ENCODE data around the gene ZNF45.
"Not testable (repeated sequence)": the region's sequence is repeated elsewhere in the genome, so short reads cannot be mapped to it uniquely, and the experiment has no call there.

The ZNF45 gene

GRCh38 chr19:43934985-43935708 lies at the start of gene ZNF45:
Gene ZNF45, minus strand, starts transcription at chr19:43935282. Its CDS starts 13,097 bp downstream, at chr19:43922185.
- peak within 1 kb of the TSS; percentile 79 for H3K4me3 ChIP-seq (ENCODE audit: low read depth, low read length)
- peak; percentile 60 for DNase-seq (ENCODE audit: low read depth)

- no peak for DNase-seq (ENCODE audit: low read depth)
These were observed 49.6 kb upstream of the ZNF45 start for GRCh38 chr19:43984687-43985000.

GRCh38 chr19:43983912-43984686 lies 49.0 kb upstream of the ZNF45 start, which contains the start of gene ZNF155:
Gene ZNF155, plus strand, starts transcription at chr19:43984188. Its CDS starts 4,356 bp downstream, at chr19:43988544.
- H3K4me3 ChIP-seq (ENCODE audit: low read depth, low read length), result peak within 1 kb of the TSS; percentile 65
- peak; percentile 89 for DNase-seq (ENCODE audit: low read depth)

More at GRCh38 chr19:43984687-43985000, 49.6 kb upstream of the ZNF45 start:
- H3K4me3 ChIP-seq (ENCODE audit: low read depth, low read length), result peak overlapping the region; percentile 65

GRCh38 chr19:43983544-43983911 lies 48.4 kb upstream of the ZNF45 start:
- H3K4me3 ChIP-seq (ENCODE audit: low read depth, low read length), result peak overlapping the region; percentile 65
- no peak for DNase-seq (ENCODE audit: low read depth)

GRCh38 chr19:43976732-43977131 lies 41.6 kb upstream of the ZNF45 start:
- no peak overlapping the region for H3K4me3 ChIP-seq (ENCODE audit: low read depth, low read length)
- no peak for DNase-seq (ENCODE audit: low read depth)

GRCh38 chr19:43966079-43966694 lies 31.1 kb upstream of the ZNF45 start:
- DNase-seq (ENCODE audit: low read depth), result no peak
- H3K4me3 ChIP-seq (ENCODE audit: low read depth, low read length), result no peak overlapping the region

GRCh38 chr19:43960411-43960810 lies 25.3 kb upstream of the ZNF45 start:
- no peak overlapping the region for H3K4me3 ChIP-seq (ENCODE audit: low read depth, low read length)
- DNase-seq (ENCODE audit: low read depth), result no peak

GRCh38 chr19:43957891-43958290 lies 22.8 kb upstream of the ZNF45 start:
- peak; percentile 29 for DNase-seq (ENCODE audit: low read depth)
- H3K4me3 ChIP-seq (ENCODE audit: low read depth, low read length), result no peak overlapping the region

GRCh38 chr19:43956827-43957226 lies 21.7 kb upstream of the ZNF45 start:
- DNase-seq (ENCODE audit: low read depth), result no peak
- H3K4me3 ChIP-seq (ENCODE audit: low read depth, low read length), result no peak overlapping the region

GRCh38 chr19:43950834-43951645 lies 16.0 kb upstream of the ZNF45 start, which contains the start of gene ZNF221:
Gene ZNF221, plus strand, starts transcription at chr19:43951228. Its CDS starts 11,499 bp downstream, at chr19:43962727.
- H3K4me3 ChIP-seq (ENCODE audit: low read depth, low read length), result peak within 1 kb of the TSS; percentile 80
- DNase-seq (ENCODE audit: low read depth), result peak; percentile 96

- DNase-seq (ENCODE audit: low read depth), result not testable (repeated sequence)
These were observed 14.7 kb upstream of the ZNF45 start for GRCh38 chr19:43949803-43950202.

GRCh38 chr19:43947412-43947811 lies 12.3 kb upstream of the ZNF45 start:
- H3K4me3 ChIP-seq (ENCODE audit: low read depth, low read length); DNase-seq (ENCODE audit: low read depth): not testable (repeated sequence)

More at GRCh38 chr19:43949803-43950202, 14.7 kb upstream of the ZNF45 start:
- not testable (repeated sequence) for H3K4me3 ChIP-seq (ENCODE audit: low read depth, low read length)

GRCh38 chr19:43941209-43941608 lies 6.1 kb upstream of the ZNF45 start:
- DNase-seq (ENCODE audit: low read depth), result no peak
- no peak overlapping the region for H3K4me3 ChIP-seq (ENCODE audit: low read depth, low read length)

- no peak overlapping the region for H3K4me3 ChIP-seq (ENCODE audit: low read depth, low read length)
- DNase-seq (ENCODE audit: low read depth), result no peak
These were observed 5.6 kb upstream of the ZNF45 start for GRCh38 chr19:43940719-43941118.

- DNase-seq (ENCODE audit: low read depth), result no peak
- H3K4me3 ChIP-seq (ENCODE audit: low read depth, low read length), result no peak overlapping the region
These were observed 4.6 kb upstream of the ZNF45 start for GRCh38 chr19:43939557-43940260.

GRCh38 chr19:43936188-43936587 lies 1.1 kb upstream of the ZNF45 start:
- no peak overlapping the region for H3K4me3 ChIP-seq (ENCODE audit: low read depth, low read length)
- DNase-seq (ENCODE audit: low read depth), result no peak

- DNase-seq (ENCODE audit: low read depth), result no peak
- peak overlapping the region; percentile 79 for H3K4me3 ChIP-seq (ENCODE audit: low read depth, low read length)
These were observed 762 bp downstream of the ZNF45 start for GRCh38 chr19:43934055-43934984.

GRCh38 chr19:43928820-43929219 lies 6.3 kb downstream of the ZNF45 start:
- DNase-seq (ENCODE audit: low read depth), result no peak
- no peak overlapping the region for H3K4me3 ChIP-seq (ENCODE audit: low read depth, low read length)
